ENCODE results near the gene GINM1.

The GINM1 gene, protein sequence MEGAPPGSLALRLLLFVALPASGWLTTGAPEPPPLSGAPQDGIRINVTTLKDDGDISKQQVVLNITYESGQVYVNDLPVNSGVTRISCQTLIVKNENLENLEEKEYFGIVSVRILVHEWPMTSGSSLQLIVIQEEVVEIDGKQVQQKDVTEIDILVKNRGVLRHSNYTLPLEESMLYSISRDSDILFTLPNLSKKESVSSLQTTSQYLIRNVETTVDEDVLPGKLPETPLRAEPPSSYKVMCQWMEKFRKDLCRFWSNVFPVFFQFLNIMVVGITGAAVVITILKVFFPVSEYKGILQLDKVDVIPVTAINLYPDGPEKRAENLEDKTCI

DNA sequence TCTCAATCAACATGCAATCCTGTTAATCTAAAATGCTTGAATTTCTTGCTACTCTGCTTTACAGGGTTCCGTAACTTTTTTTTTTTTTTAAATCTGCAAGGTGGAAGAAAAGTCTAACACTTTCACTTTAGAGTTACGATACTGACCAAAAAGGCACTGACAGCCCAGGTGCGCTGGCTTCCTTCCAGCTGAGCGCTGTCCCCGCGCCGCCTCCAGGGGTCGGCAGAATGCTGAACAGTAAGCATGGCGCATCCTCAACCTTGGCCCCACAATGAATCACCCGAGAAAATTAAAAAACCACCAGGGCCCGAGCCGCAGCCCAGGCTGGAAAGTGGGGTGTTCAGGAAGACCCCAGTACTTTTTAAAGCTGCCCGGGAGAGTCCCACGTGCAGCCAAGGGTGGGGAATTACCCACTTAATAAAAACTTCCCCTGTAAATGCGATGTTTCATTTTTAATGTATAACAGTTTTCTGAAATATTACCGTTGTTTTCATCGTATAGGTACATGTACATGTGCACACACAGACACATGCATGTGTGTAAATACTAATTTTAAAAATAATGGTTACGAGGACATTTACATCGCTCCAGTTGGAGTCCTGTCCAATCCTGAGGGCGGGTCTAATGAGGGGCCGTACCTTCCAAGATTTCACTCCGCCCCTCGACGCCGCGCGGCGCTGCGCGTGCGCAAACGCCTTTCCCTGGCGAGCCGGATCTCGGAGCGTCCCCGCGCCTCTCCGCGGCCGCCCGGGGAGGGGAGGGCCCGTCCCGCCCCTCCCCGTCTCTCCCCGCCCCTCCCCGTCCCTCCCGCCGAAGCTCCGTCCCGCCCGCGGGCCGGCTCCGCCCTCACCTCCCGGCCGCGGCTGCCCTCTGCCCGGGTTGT lies at the start of gene GINM1:
GINM1 (plus strand) TSS at position 849 of the 883 bp plus-strand sequence. CDS start 40 bp downstream, outside the sequence.
- peak; percentile 94 for DNase-seq (ENCODE audit: low spot score)

DNA sequence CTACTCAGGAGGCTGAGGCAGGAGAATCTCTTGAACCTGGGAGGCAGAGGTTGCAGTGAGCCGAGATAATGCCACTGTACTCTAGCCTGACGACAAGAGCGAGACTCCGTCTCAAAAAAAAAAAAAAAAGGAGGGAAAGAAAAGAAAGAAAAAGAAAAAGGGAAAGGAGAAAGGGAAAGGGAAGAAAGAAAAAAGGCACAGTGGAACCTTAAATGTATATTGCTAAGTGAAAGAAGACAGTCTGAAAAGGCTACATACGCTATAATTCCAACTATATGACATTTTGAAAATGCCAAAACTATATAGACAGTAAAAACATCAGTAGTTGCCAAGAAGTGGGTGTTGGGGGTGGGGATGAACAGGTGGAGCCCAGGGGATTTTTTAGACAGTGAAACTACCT lies 36.5 kb upstream of the GINM1 start:
- DNase-seq (ENCODE audit: low spot score) = no peak

DNA sequence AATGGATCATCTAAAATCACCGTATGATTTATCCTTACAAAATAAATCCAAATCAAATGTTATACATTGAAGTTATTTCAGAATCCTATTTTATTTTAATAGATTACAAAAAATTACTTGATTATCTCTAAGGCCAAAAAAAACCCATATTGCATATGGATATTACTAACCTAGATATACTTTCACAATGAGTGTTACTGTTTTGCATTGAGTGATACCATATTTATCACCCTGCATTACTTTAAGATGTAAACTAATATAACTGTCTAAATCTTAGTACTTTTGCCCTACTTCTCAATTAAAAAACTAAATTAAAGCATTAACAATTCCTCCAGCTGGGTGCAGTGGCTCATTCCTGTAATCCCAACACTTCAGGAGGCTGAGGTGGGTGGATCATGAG lies 31.4 kb upstream of the GINM1 start:
- DNase-seq (ENCODE audit: low spot score) = no peak

DNA sequence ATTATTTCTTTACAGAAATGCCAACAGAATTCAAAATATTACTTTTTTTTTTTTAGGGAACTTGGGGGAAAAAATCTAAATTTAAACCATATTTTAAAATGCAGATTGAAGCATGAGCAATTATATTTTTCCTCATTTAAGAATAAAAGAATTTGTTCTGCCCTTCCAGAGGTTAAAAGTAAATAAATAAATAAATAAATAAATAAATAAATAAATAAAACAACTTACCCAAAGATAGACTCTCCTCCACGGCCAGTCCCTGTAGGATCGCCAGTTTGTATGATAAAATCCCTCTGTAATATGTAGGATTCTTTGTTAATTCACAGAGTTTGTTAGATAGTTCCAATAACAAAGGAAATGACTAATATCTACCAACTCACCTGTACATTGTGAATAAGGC lies 25.0 kb upstream of the GINM1 start:
- DNase-seq (ENCODE audit: low spot score) = no peak

DNA sequence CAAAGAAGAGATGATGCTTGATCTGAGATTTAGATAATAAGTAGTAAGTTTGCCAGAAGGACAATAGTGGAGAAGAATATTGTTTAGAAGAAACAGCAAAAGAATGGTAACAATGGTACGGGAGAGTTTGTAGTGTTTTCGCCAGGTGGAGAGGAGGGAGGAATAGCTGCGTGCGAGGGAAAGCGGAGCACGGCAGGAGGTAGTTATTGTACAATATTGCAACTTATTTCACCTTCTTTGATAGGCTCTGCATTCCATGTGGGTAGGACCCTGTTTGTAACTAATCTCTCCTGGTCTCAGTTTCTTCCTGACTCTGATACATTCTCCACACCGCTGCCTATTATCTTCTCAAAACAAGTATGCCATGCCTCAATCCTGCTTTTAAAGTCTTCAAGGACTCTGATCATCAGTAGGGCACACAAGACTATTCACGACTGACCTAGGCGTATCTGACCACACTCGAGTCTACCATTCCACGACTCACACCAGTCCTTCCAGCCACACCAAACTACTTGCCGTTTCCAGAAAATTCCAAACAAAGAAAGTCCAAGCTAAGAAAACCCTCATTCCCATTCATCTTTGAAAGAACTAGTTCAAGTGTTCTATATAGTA lies 21.4 kb upstream of the GINM1 start:
- no peak for DNase-seq (ENCODE audit: low spot score)

DNA sequence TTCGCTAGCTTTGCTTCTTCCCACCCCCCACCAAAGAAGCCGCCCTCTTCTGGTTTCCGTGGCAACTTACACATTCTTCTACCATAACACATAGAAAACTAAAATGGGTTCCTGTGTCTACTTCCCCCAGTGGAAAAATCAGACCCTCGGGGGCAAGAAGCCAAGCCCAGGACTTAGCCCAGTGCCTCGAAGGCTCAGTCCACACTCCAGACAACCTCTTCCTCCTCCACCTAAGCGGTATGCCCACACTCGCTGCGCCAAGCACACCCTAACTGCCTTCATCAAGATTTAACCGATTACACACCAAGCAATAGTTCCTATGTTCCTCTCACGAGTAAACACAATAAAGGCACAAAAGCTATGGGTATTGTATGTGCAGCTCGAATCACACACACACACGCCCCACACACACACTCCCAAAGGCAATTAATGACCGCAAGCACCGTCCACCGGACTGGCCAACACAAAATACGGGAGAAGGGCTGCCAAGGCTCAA lies 20.9 kb upstream of the GINM1 start:
- DNase-seq (ENCODE audit: low spot score) = no peak

DNA sequence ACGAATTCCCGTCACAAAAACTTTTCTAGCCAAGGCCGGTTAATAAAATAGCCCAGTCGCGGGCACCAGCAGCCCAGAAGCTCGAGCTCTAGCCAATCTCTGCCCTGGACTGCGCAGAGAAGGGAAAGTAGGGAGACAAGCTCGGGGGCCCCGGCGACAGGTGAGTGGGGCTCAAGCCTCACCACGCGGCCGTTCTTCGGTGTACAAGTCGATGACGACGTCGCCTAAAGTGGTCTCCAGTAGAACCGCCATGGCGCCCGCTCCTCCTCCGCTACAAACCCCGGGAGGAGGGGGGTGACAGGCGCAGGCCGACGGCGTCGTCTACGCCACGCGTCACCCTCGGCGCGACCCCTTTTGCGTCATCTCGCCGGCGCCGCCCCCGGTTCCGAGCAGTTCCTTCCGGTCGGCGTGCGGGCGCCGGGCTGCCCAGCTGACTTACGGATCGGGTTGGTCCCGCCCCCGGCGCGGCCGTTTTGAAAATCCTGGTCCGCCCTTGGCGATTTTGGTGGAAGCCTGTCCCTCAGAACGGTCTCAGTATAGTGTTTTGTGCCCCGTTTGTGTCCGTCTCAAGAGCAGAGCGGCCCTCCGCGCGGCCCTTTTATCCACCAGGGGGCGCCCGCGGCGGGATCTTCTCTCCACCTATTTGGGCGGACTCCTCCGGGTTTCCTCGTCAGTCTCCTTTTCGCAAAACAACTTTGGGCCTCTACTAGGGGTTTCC lies 20.3 kb upstream of the GINM1 start, which contains the start of gene PPIL4:
PPIL4 (minus strand) TSS at position 290 of the 718 bp plus-strand sequence; CDS start at position 252, 38 bp downstream.
- peak; percentile 68 for DNase-seq (ENCODE audit: low spot score)

DNA sequence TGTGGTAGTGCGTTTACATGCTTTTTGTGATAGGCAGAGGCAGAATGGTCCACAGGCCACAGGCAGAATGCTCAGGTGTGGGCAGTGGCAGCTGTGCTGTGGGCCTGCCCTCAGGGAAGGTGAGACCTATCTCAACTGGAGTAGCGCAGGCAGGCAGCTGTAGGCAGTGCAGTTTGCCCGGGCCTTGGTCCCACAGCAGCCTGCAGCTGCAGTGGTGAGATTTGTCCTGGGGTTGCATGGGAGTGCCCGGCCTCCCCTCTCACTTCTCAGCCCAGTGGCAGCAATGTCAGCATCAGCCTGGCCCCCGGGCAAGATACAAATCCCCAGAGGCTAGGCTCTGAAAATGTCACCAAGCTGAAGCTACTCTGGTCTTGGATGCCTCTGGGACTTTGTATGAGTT lies 14.3 kb upstream of the GINM1 start:
- no peak for DNase-seq (ENCODE audit: low spot score)

DNA sequence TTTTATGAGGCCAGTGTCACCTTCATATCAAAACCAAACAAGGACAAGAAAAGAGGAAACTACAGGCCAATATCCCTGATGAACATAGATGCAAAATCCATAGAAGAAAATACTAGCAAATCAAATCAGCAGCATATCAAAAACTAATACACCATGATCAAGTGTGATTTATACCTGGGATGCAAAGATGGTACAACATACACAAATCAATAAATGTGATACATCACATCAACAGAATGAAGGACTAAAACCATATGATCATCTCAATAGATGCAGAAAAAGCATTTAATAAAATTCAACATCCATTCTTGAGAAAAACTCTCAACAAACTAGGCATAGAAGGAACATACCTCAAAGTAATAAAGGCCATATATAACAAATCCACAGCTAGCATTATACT lies 8.1 kb upstream of the GINM1 start:
- DNase-seq (ENCODE audit: low spot score) = no peak

DNA sequence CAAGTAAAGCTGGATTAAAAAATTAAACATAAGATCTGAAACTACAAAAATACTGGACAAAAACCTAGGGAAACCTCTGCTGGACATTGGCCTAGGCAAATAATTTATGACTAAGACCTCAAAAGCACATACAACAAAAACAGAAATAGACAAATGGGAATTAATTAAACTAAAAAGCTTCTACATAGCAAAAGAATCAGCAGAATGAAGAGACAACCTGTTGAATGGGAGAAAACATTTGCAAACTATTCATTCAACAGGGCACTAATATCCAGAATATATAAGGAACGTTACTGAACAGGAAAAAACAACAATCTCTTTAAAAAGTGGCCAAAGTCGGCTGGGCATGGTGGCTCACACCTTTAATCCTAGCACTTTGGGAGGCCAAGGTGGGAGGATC lies 6.8 kb upstream of the GINM1 start:
- DNase-seq (ENCODE audit: low spot score) = no peak

DNA sequence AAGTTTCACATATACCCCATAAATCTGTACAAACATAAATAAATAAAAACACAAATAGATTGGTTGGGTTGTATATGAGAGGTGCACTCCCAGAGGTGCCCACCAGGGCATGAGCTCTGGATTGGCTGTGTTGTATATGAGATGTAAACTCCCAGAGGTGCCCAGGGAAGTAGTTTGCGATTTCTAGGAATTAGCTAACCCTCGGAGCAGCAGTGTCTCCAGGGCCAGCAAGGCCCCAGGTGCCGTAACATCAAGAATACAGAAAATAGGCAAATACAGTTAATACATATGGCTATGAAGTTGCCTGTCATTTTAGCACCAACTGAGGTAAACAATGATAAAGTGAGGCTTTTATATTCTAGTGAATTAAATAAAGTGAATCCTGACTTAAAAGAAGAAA lies 5.4 kb upstream of the GINM1 start:
- no peak for DNase-seq (ENCODE audit: low spot score)

DNA sequence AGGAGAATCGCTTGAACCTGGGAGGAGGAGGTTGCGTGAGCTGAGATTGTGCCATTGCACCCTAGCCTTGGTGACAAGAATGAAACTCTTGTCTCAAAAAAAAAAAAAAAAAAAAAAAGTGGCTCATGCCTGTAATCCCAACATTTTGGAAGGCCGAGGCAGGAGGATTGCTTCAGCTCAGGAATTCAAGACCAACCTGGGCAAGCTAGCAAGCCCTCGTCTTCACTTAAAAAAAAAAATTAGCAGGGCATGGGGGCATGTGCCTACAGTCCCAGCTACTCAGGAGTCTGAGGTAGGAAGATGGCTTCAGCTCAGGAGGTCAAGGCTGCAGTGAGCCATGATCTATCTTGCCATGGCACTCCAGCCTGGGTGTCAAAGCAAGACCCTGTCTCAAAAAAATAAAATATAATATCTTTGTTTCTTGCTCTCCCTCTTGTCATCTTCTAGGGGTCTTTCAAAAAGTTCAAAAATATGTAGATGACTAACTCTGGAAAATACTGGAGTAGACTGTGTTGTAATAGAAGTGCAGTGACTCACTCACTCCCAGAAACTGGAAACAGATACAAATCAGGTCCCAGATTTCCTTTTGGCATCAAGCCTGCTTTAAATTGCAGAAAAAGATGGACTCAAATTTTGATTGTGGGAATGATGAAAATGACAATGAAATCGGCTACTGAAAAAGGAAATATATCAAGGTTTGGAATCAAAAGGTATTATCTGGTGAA lies 2.8 kb upstream of the GINM1 start:
- DNase-seq (ENCODE audit: low spot score) = no peak

DNA sequence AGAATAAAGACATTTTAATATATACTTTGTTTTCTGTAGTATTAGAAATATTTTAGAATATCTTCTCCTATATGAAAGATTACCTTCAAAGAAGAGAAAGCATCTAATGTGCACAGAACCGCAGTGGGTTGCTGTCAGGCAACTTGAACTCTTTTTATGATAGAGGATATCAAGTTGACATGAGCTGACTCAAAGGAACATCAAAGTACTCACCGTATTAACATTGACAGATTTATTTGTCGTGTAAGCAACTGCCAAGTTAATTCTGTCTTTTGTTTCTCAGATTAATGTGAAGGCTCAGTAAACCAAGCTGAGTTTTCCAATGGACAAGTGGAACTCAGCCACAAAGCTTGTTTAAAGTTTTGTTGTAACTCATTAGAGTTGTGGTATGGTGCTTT lies 2.2 kb upstream of the GINM1 start:
- DNase-seq (ENCODE audit: low spot score) = no peak

DNA sequence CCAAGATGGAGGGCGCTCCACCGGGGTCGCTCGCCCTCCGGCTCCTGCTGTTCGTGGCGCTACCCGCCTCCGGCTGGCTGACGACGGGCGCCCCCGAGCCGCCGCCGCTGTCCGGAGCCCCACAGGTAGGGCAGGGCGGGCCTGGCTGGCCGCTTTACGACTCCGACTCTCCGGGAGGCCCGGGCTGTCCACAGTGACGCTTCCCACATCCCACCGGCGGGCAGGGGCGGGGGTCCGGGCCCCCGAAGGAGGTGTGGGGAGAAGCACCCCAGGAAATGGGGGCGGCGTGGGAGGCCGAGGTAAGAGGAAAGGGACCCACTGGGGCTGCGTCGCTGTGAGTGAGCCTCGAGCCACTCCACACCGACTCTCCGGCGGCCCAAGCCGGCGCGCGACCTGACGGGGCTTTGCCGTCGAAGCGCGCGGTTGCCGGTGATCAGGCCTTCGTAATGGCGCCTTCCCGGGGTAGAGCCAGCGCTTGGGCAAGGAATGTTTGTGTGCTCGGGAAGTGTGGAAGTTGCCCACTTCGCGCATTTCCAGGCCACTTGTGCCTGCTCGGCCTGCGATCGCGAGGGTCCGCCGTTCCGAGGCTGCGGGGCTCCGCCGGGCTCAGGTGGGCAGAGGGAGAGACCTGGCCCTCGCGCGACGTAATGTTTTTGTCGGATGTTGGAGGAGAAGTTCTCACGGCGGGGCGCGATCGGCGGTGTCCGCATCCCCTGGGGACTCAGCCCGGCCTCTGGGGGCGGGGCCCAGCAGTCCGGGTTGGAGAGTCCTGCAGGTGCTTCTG lies 427 bp downstream of the GINM1 start:
- DNase-seq (ENCODE audit: low spot score) = peak; percentile 37

DNA sequence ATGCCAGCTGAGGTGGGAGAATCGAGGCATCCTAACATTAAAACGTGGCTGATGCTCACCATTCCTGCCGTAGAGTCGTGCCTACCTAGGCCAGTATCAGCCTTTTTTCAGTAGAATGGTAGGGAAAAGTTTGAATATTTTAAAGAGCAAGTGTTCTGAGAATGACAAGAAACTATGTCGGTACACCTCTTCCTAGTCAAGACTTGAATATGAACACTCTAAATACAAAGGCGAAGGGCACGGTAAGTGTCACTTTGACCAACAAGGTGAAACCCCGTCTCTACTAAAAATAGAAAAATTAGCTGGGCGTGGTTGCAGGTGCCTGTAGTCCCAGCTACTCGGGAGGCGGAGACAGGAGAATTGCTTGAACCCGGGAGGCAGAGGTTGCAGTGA lies 1.0 kb downstream of the GINM1 start:
- no peak for DNase-seq (ENCODE audit: low spot score)

DNA sequence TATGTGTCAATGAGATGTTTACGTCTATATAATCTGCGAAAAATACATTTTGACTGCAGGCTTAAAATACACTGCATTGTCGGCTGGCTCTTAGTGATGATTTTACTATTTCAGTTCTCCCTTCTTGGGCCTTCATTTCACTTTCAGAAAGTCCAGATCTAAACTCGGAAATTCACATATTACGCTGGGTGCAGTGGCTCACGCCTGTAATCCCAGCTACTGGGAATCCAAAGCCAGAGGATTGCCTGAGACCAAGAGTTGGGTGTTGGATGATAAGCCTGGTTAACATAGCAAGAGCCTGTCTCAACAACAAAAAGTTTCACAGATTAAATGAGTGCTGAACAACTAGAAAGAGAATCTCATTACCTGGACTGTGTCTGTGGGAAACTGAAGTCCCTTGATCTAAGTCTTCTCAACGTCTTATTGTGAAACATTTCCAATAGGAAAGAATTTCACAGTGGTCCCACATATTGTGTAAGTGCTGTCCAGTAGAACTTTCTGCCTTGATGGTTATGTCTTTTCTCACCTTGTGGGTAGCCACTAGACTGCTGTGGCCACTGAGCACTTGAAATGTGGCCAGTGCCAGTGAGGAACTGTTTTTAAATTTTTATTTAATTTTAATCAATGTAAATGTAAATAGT lies 1.9 kb downstream of the GINM1 start:
- DNase-seq (ENCODE audit: low spot score) = no peak

DNA sequence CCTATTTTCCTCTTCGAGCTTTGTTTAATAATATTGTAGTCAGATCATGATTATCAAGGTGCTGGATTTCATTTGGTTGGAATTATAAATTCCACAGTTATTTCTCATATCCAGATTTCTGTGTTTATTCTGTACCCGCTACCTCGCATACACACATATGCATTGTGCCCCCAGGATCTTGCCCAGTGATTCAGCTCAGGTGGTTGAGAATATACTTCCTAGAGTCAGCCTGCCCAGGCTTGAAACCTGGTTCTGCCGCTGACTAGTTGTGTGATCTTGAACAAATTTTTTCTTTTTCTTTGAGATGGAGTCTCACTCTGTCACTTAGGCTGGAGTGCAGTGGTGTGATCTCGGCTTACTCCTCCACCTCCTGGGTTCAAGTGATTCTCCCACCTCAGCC lies 14.7 kb downstream of the GINM1 start:
- no peak for DNase-seq (ENCODE audit: low spot score)

DNA sequence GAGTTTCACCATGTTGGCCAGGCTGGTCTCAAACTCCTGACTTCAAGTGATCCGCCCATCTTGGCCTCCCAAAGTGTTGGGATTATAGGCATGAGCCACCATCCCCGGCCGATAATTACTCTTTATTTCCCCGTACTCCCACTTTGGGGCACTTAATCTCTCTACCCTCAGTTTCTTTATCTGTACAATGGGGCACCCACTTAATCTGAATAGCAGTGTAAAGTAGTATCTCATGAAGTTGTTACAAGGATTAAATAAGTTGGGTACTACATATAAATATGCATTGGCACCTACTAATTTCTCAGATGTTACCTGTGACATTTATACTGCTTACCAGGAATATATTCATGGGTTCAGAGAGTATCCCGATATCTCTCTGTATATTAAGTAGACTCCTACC lies 15.2 kb downstream of the GINM1 start:
- DNase-seq (ENCODE audit: low spot score) = no peak

DNA sequence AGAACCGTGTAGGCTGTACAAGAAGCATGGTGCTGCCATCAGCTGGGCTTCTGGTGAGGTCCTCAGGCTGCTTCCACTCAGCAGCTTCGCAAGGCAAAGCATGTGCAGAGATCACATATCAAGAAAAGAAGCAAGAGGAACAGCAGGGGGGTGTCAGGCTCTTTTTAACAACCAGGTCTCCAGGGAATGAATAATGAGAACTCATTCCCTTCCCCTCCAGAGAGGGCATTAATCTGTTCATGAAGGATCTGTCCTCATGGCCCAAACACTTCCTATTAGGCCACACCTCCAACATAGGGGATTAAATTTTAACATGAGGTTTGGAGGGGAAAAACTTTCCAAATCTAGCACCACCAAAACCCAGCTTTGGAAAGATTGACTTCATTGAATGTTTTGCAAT lies 20.0 kb downstream of the GINM1 start:
- no peak for DNase-seq (ENCODE audit: low spot score)

DNA sequence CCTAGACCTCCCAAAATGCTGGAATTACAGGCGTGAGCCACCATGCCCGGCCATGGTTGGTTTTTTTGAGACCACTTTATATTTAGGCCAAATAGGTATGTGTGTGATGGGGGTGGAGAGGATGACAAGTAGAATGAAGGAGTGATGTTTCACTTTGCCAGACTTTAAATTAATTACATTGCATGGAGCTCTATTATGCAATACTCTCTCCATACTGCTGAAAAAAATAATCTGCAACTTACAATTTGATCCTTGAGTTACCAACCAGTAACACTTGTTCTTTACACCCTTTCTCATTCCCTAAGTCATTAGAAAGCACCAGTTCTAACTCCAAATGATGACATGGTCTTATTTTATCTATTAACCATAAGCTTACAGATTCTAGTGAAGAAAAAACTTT lies 26.8 kb downstream of the GINM1 start:
- no peak for DNase-seq (ENCODE audit: low spot score)
